H1 (cell line): Measurements from ENCODE around the gene NLRP6. TPM values are rescaled to one million over a fixed set of nuclear protein-coding genes. Genes with fewer than 3 reads are reported as not detected.
A peak's percentile ranks its signal among the peaks of the same experiment; 100 is the strongest.

Experiments
- CTCF ChIA-PET: fragments of 300-600 bp; sonication (Branson Sonifier 250); formaldehyde crosslinking; loops from one replicate; lab custom pipeline; 2021; ENCODE audit not compliant: partially characterized antibody; lab: Charles Lee
- POLR2A ChIA-PET: fragments of 300-600 bp; sonication (Branson Sonifier 250); formaldehyde crosslinking; loops from one replicate; lab custom pipeline; 2021; ENCODE audit warnings: inconsistent platforms; ENCODE audit not compliant: partially characterized antibody; lab: Charles Lee
- DNase-seq, 2 experiments: peaks; one replicate each; pipeline versions ENCODE4 v3.0.0 to v3.0.0-alpha.2; 2010 to 2022; ENCODE audit warnings: low spot score in 2 of 2, low read depth in 1 of 2, mixed read lengths in 1 of 2
- FAIRE-seq: peaks from 2 replicates; lab custom pipeline; 2011; peaks lifted over from hg19 to GRCh38; lab: Jason Lieb, UNC
- H2AFZ ChIP-seq: 2 replicates; pipeline ENCODE4 v1.8.1; 2012; ENCODE audit warnings: low read length, inconsistent platforms
- H2AK5ac ChIP-seq: 2 replicates; pipeline ENCODE4 v1.6.1; 2013; ENCODE audit warnings: low read depth, low read length
- H2BK120ac ChIP-seq: replicated peaks from 2 replicates; pipeline ENCODE3; 2013; ENCODE audit warnings: low read depth, low read length, inconsistent platforms
- H2BK12ac ChIP-seq: 2 replicates; pipeline ENCODE4 v1.6.1; 2013; ENCODE audit warnings: low read depth, low read length
- H2BK15ac ChIP-seq: 2 replicates; pipeline ENCODE4 v1.6.1; 2013; ENCODE audit warnings: low read length
- H2BK20ac ChIP-seq: 2 replicates; pipeline ENCODE4 v1.6.1; 2013; ENCODE audit warnings: low read length
- H2BK5ac ChIP-seq: 2 replicates; pipeline ENCODE4 v1.6.1; 2013; ENCODE audit warnings: low read depth, low read length
- H3K14ac ChIP-seq: 2 replicates; pipeline ENCODE4 v1.6.1; 2013; ENCODE audit warnings: inconsistent platforms; ENCODE audit not compliant: insufficient read length
- H3K18ac ChIP-seq: 2 replicates; pipeline ENCODE4 v1.6.1; 2013; ENCODE audit warnings: low read length; ENCODE audit errors: extremely low read depth
- H3K23ac ChIP-seq: 2 replicates; pipeline ENCODE4 v1.6.1; 2013; ENCODE audit warnings: inconsistent platforms; ENCODE audit not compliant: insufficient read length
- H3K23me2 ChIP-seq: 2 replicates; pipeline ENCODE4 v1.6.1; 2013; ENCODE audit warnings: low read depth, low read length
- H3K27ac ChIP-seq: 2 replicates; pipeline ENCODE4 v1.6.1; 2011; ENCODE audit warnings: low read depth, low read length, inconsistent platforms
- H3K27me3 ChIP-seq, 4 experiments: replicated peaks in 1 of 4; 1 replicate in 1 of 4; 2 replicates in 3 of 4; pipeline versions ENCODE4 v1.6.1 to v1.8.1; 2011 to 2013; ENCODE audit warnings: low read length in 3 of 4, mild to moderate bottlenecking in 3 of 4, inconsistent platforms in 2 of 4, mixed read lengths in 2 of 4, moderate library complexity in 1 of 4; ENCODE audit not compliant: control insufficient read depth in 3 of 4, insufficient read depth in 3 of 4; ENCODE audit errors: extremely low read depth in 1 of 4
- H3K36me3 ChIP-seq, 4 experiments: 2 replicates each; pipeline versions ENCODE4 v1.6.1 to v1.8.1; 2011 to 2013; ENCODE audit warnings: mild to moderate bottlenecking in 4 of 4, low read length in 3 of 4, moderate library complexity in 2 of 4, control low read depth in 1 of 4, inconsistent platforms in 1 of 4; ENCODE audit not compliant: insufficient read depth in 4 of 4, control insufficient read depth in 2 of 4
- H3K4ac ChIP-seq: replicated peaks from 2 replicates; pipeline ENCODE3; 2013; ENCODE audit warnings: low read length, low read depth, mixed read lengths, inconsistent platforms; ENCODE audit not compliant: insufficient read length
- H3K4me1 ChIP-seq, 4 experiments: replicated peaks in 1 of 4; 1 replicate in 1 of 4; 2 replicates in 3 of 4; pipeline versions ENCODE4 v1.6.1 to v1.8.1; 2011 to 2013; ENCODE audit warnings: low read length in 3 of 4, inconsistent platforms in 2 of 4, mixed read lengths in 1 of 4; ENCODE audit not compliant: insufficient read depth in 4 of 4, control insufficient read depth in 3 of 4
- H3K4me2 ChIP-seq, 2 experiments: 2 replicates each; pipeline versions ENCODE4 v1.6.1 to v1.8.1; 2011 to 2013; ENCODE audit warnings: low read depth in 2 of 2, low read length in 2 of 2, control low read depth in 1 of 2, inconsistent platforms in 1 of 2, mild to moderate bottlenecking in 1 of 2; ENCODE audit not compliant: insufficient read depth in 1 of 2
- H3K4me3 ChIP-seq, 4 experiments: fragments of 200-600, 300-600 bp in 1 of 4; sonication (generic), shearing (Covaris generic), sonication (Bioruptor Twin) in 1 of 4; 2 replicates each; pipeline versions ENCODE4 v1.5.1 to v1.8.1; 2011 to 2016; ENCODE audit warnings: low read length in 4 of 4, low read depth in 3 of 4, control low read depth in 2 of 4, inconsistent platforms in 2 of 4, mild to moderate bottlenecking in 2 of 4, mixed read lengths in 1 of 4, moderate library complexity in 1 of 4; ENCODE audit not compliant: insufficient read depth in 2 of 4; ENCODE audit errors: extremely low read depth in 1 of 4
- H3K56ac ChIP-seq: replicated peaks from 2 replicates; pipeline ENCODE3; 2013; ENCODE audit warnings: low read depth, mild to moderate bottlenecking, mixed read lengths, low read length, inconsistent platforms; ENCODE audit not compliant: insufficient read length
- H3K79me1 ChIP-seq: 2 replicates; pipeline ENCODE4 v1.6.1; 2013; ENCODE audit warnings: low read depth, low read length, control low read depth
- H3K79me2 ChIP-seq, 2 experiments: 2 replicates each; pipeline versions ENCODE4 v1.6.1 to v1.8.1; 2012 to 2013; ENCODE audit warnings: low read length in 2 of 2, mild to moderate bottlenecking in 2 of 2, inconsistent platforms in 1 of 2; ENCODE audit not compliant: insufficient read depth in 2 of 2, control insufficient read depth in 1 of 2
- H3K9ac ChIP-seq, 4 experiments: replicated peaks in 1 of 4; 1 replicate in 1 of 4; 2 replicates in 3 of 4; pipeline versions ENCODE4 v1.6.1 to v1.8.1; 2011 to 2013; ENCODE audit warnings: low read depth in 3 of 4, low read length in 3 of 4, control low read depth in 2 of 4, mild to moderate bottlenecking in 2 of 4, moderate library complexity in 2 of 4, inconsistent platforms in 1 of 4; ENCODE audit errors: extremely low read depth in 1 of 4
- H3K9me3 ChIP-seq, 2 experiments: 2 replicates each; pipeline versions ENCODE4 v1.6.1 to v1.8.1; 2012 to 2013; ENCODE audit warnings: mild to moderate bottlenecking in 2 of 2, moderate library complexity in 2 of 2, control low read depth in 1 of 2, inconsistent platforms in 1 of 2, low read depth in 1 of 2, low read length in 1 of 2, mixed read lengths in 1 of 2; ENCODE audit not compliant: insufficient read depth in 2 of 2
- H4K20me1 ChIP-seq, 2 experiments: replicated peaks in 1 of 2; 2 replicates each; pipeline versions ENCODE3 to v1.8.1; 2011 to 2013; ENCODE audit warnings: inconsistent platforms in 2 of 2, low read length in 2 of 2, mild to moderate bottlenecking in 1 of 2; ENCODE audit not compliant: insufficient read depth in 2 of 2, control insufficient read depth in 1 of 2
- H4K5ac ChIP-seq: 2 replicates; pipeline ENCODE4 v1.6.1; 2013; ENCODE audit warnings: low read length, low read depth, mixed read lengths, inconsistent platforms; ENCODE audit not compliant: insufficient read length
- H4K8ac ChIP-seq: 2 replicates; pipeline ENCODE4 v1.8.0; 2013; ENCODE audit warnings: mild to moderate bottlenecking, moderate library complexity, low read length, inconsistent platforms; ENCODE audit not compliant: insufficient read depth; ENCODE audit errors: extremely low read depth
- H4K91ac ChIP-seq: replicated peaks from 2 replicates; pipeline ENCODE3; 2013; ENCODE audit warnings: low read length, mixed read lengths, inconsistent platforms; ENCODE audit not compliant: insufficient read length
- CBX8 ChIP-seq: fragments of 300-800, 300-1000 bp; sonication (generic); IDR thresholded peaks from 2 replicates; pipeline ENCODE4 v1.7.1; 2016; ENCODE audit warnings: low read depth, low read length, borderline replicate concordance
- CHD2 ChIP-seq: IDR thresholded peaks from 2 replicates; pipeline ENCODE4 v1.6.1; 2012; ENCODE audit warnings: low read length, improper control_type of control experiment
- MAX ChIP-seq: IDR thresholded peaks from 2 replicates; pipeline ENCODE4 v1.6.1; 2012; ENCODE audit warnings: inconsistent platforms
- RAD21 ChIP-seq, 2 experiments: IDR thresholded peaks in 1 of 2; conservative IDR thresholded peaks in 1 of 2; 2 replicates each; pipeline ENCODE4 v1.6.1; 2011; ENCODE audit warnings: low read depth in 2 of 2, low read length in 2 of 2, improper control_type of control experiment in 1 of 2, inconsistent platforms in 1 of 2, mild to moderate bottlenecking in 1 of 2, moderate library complexity in 1 of 2
- RNF2 ChIP-seq: fragments of 200-900, 300-1000 bp; sonication (generic); IDR thresholded peaks from 2 replicates; pipeline ENCODE4 v1.7.1; 2016; ENCODE audit warnings: borderline replicate concordance, low read depth, mild to moderate bottlenecking, antibody characterized with exemption, low read length; ENCODE audit not compliant: poor library complexity, severe bottlenecking; ENCODE audit errors: missing control alignments
- RXRA ChIP-seq: IDR thresholded peaks from 2 replicates; pipeline ENCODE4 v1.6.1; 2011; ENCODE audit warnings: low read depth, mild to moderate bottlenecking, low read length, moderate library complexity; ENCODE audit not compliant: insufficient read depth
- SP1 ChIP-seq: IDR thresholded peaks from 2 replicates; pipeline ENCODE4 v1.6.1; 2011; ENCODE audit warnings: low read depth, low read length
- SP4 ChIP-seq: IDR thresholded peaks from 2 replicates; pipeline ENCODE4 v1.6.1; 2012; ENCODE audit warnings: low read length, inconsistent platforms
- SUZ12 ChIP-seq: fragments of 200-600 bp; sonication (generic); IDR thresholded peaks from 2 replicates; pipeline ENCODE4 v1.6.1; 2012; ENCODE audit warnings: mild to moderate bottlenecking, inconsistent platforms, low read length, moderate library complexity, mixed read lengths
- TAF1 ChIP-seq: IDR thresholded peaks from 2 replicates; pipeline ENCODE4 v1.6.1; 2011; ENCODE audit warnings: mild to moderate bottlenecking, low read depth, low read length
- TCF12 ChIP-seq: IDR thresholded peaks from 2 replicates; pipeline ENCODE4 v1.6.1; 2011; ENCODE audit warnings: low read depth, mild to moderate bottlenecking, low read length
- WGBS, 2 experiments: shearing (Covaris generic) in 1 of 2; methylation state at CpG; one replicate each; pipeline versions ENCODE4 v1.1.6 to v1.1.7; 2013 to 2015; ENCODE audit warnings: low lambda C conversion rate in 2 of 2, mixed read lengths in 2 of 2, inconsistent platforms in 1 of 2, low coverage in 1 of 2, missing lambda C conversion rate in 1 of 2; ENCODE audit not compliant: insufficient replicate concordance in 2 of 2, insufficient coverage in 1 of 2, insufficient read length in 1 of 2; ENCODE audit errors: extremely low coverage in 1 of 2, missing lambda C conversion rate in 1 of 2; 5-methylcytosine and 5-hydroxymethylcytosine counted together
- polyA plus RNA-seq, 7 experiments: library from polyadenylated mRNA; depleted of rRNA in 3 of 7; stranded (reverse) in 5 of 7; unstranded in 2 of 7; fragments of >200 nt in 5 of 7; fragments of 200-250 nt in 2 of 7; gene quantifications; 1 replicate in 5 of 7; 2 replicates in 1 of 7; 4 replicates in 1 of 7; pipeline versions ENCODE4 v1.2.1 to v1.2.3, GENCODE V29; 2011 to 2013; ENCODE audit warnings: missing spikeins in 2 of 7, mixed read lengths in 2 of 7
- total RNA-seq: library from RNA; stranded (reverse); fragmentation: NEBNext Ultra II Directional; extraction: Animal tissue kit (Norgen Biotek cat#: 25700); gene quantifications from 2 replicates; pipeline ENCODE4 v1.2.1, GENCODE V29; 2021

NLRP6 gene
- total and polyA plus RNA-seq, 2 of the 8 experiments (the other 6 are each of a cell fraction or from before 2014, with no cell fraction given) = not detected

- Histone ChIP-seq H2AFZ (no peak overlapping the region), H3K36me3 (no peaks in the 10 kb centered on the region), H3K27ac (no peak overlapping the region), H4K91ac (peak overlapping the region; percentile 29), H3K4ac (peak overlapping the region; percentile 54), H4K8ac (no peak overlapping the region), H2AK5ac (no peak overlapping the region), H3K14ac (no peak overlapping the region), H3K4me2 (no peak overlapping the region), H4K5ac (no peak overlapping the region), H4K20me1 (no peaks in the 10 kb centered on the region), H2BK5ac (peak overlapping the region; percentile 60; the same call in 1 of the 2 replicates), H3K9me3 (peaks cover 4 to 9% of the 10 kb centered on the region in 2 experiments; a peak in 3 of 4 replicates), H3K27me3 (no peaks in the 10 kb centered on the region), H3K4me3 (no peak overlapping the region), H3K23me2 (no peaks in the 10 kb centered on the region), H3K79me2 (no peaks in the 10 kb centered on the region), H3K9ac (no peak overlapping the region), H3K56ac (no peak overlapping the region), H2BK15ac (peak overlapping the region; percentile 40; the same call in 1 of the 2 replicates), H3K4me1 (peaks cover 4 to 20% (median 14%) of the 10 kb centered on the region in 4 experiments), H2BK120ac (no peak overlapping the region), H2BK12ac (peak overlapping the region; percentile 80; the same call in 1 of the 2 replicates), H3K18ac (peak overlapping the region; percentile 60), H2BK20ac (0 out of 2 replicates have a peak overlapping the region, but pooled peaks have one; percentile 61), H3K79me1 (no peaks in the 10 kb centered on the region), H3K23ac (no peak overlapping the region)
- POLR2A ChIA-PET = interaction anchor here (0.8 to 2.5 kb wide), 4 partner anchors 9 to 17 kb away, joined by 3 to 8 read pairs (median 5); no protein-coding TSS in a partner anchor
- WGBS, 2 experiments = 89% methylated on average over 18 of the region's 18 CpGs; no CpG with 5 or more reads in 1 of the 2 experiments
- FAIRE-seq (no peak), DNase-seq (peak in 1 of 2 experiments; percentile 44)
- CTCF ChIA-PET = interaction anchor here (1.0 to 7.0 kb wide), 5 partner anchors 8 to 19 kb away, joined by 3 to 36 read pairs (median 3); no protein-coding TSS in a partner anchor
- no peak for TF ChIP-seq TAF1
- no peak for TF ChIP-seq RXRA
- no peak for TF ChIP-seq MAX
- no peak for TF ChIP-seq TCF12
- TF ChIP-seq SP4 = no peak
- no peak for TF ChIP-seq SUZ12
- TF ChIP-seq CBX8 = no peak
- no peak for TF ChIP-seq SP1
- TF ChIP-seq CHD2 = no peak
- no peak for TF ChIP-seq RNF2
- no peak for TF ChIP-seq RAD21 (IDR thresholded peaks at IDR 0.05 in 1 of 2, conservative IDR thresholded peaks at IDR 0.05 in 1 of 2; ENCODE audit: low read depth in 2 of 2, low read length in 2 of 2)
Measured at GRCh38 chr11:270451-271318, 7.5 kb upstream of the NLRP6 start.
